ENCODE data around the gene EID3.
"Not testable (repeated sequence)": the region's sequence is repeated elsewhere in the genome, so short reads cannot be mapped to it uniquely, and the experiment has no call there.

Gene EID3

DNA sequence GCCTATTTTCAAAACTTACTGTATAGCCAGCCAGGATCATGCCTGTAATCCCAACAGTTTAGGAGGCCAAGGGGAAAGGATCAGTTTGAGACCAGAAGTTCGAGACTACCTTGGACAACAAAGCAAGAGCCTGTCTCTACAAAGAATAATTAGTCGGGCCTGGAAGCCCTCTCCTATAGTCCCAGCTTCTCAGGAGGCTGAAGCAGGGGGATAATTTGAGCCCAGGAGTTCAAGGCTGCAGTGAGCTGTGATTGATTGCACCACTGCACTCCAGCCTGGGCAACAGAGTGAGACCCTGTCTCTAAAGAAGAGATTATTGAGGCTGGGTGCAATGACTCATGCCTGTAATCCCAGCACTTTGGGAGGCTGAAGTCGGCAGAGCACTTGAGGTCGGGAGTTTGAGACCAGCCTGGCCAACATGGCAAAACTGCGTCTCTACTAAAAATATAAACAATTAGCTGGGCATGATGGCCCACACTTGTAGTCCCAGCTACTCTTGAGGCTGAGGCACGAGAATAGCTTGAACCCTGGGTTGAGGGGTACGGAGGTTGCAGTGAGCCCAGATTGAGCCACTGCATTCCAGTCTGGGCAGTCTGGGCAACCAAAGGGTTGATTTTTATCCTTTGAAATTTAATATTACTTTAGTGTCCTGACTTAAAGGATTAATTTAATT is 14.1 kb downstream of the EID3 start:
- Histone ChIP-seq H3K9ac (ENCODE audit: low read length) (no peak overlapping the region), H3K9me3 (ENCODE audit: control insufficient read depth, low read depth, low read length) (no peaks in the 10 kb centered on the region), H3K27ac (ENCODE audit: low read length) (no peak overlapping the region), H3K4me1 (ENCODE audit: control insufficient read depth, low read depth, low read length) (no peaks in the 10 kb centered on the region), H3K4me3 (ENCODE audit: low read length) (no peak overlapping the region), H3K27me3 (ENCODE audit: control insufficient read depth, insufficient read depth, low read length) (no peaks in the 10 kb centered on the region), H3K36me3 (ENCODE audit: control insufficient read depth, low read depth, low read length) (peaks cover 92% of the 10 kb centered on the region)

DNA sequence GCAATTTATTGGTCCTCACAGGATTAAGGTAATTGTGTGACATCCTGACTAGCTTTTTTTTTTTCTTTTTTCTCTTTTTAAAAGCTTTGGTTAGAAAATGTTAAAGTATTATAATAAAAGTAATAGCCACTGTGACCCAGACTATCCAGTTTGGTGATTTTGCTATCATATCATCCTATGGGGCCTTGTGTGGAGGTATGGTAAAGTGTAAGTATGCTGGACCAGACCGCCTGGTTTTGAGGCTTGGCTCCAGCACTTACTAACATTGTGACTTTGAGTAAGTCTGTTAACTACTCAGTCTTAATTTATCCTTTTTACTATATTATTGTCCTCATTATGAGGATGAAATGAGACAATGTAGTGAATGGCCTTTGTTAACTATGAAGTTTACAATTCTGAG is 15.5 kb downstream of the EID3 start:
- peaks cover 78% of the 10 kb centered on the region for H3K36me3 ChIP-seq (ENCODE audit: control insufficient read depth, low read depth, low read length)
- H3K27ac ChIP-seq (ENCODE audit: low read length) = no peak overlapping the region
- no peaks in the 10 kb centered on the region for H3K27me3 ChIP-seq (ENCODE audit: control insufficient read depth, insufficient read depth, low read length)
- H3K4me3 ChIP-seq (ENCODE audit: low read length) = no peak overlapping the region
- no peak overlapping the region for H3K9ac ChIP-seq (ENCODE audit: low read length)
- H3K4me1 ChIP-seq (ENCODE audit: control insufficient read depth, low read depth, low read length) = no peaks in the 10 kb centered on the region
- H3K9me3 ChIP-seq (ENCODE audit: control insufficient read depth, low read depth, low read length) = no peaks in the 10 kb centered on the region

DNA sequence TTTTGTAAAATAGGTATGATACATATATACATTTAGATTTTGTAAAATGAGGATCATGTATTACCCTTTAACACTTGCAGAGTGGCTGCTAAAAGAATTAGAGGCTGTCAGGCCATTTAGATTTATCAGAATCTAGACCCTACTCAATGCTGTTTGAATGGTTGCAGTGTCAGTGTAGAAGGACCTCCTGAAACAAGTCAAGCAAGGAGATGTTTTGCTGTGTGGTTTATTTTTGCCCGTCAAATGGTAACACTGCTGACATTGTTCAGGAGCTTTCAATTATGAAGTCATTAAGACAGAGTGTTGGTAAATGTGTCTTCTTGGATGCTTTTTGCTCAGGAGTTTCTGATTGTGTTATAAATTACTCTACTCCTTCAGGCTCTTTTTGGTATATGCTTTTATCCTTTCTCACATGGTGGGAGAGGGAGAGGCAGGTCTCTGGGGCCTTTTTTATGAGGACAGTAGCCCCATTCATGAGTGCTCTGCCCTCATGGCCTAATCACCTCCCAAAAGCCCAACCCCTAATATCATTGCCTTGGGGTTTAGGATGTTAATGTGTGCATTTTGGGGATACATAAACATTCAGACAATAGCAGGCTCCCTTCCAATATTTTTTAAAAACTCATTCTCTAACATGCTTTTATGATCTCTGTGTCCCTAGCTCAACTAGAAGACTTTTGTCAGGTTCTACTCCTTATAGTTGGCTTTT is 16.5 kb downstream of the EID3 start:
- Histone ChIP-seq H3K36me3 (ENCODE audit: control insufficient read depth, low read depth, low read length) (peaks cover 76% of the 10 kb centered on the region), H3K27me3 (ENCODE audit: control insufficient read depth, insufficient read depth, low read length) (no peaks in the 10 kb centered on the region), H3K9me3 (ENCODE audit: control insufficient read depth, low read depth, low read length) (no peaks in the 10 kb centered on the region), H3K4me3 (ENCODE audit: low read length) (no peak overlapping the region), H3K9ac (ENCODE audit: low read length) (no peak overlapping the region), H3K27ac (ENCODE audit: low read length) (no peak overlapping the region), H3K4me1 (ENCODE audit: control insufficient read depth, low read depth, low read length) (no peaks in the 10 kb centered on the region)

DNA sequence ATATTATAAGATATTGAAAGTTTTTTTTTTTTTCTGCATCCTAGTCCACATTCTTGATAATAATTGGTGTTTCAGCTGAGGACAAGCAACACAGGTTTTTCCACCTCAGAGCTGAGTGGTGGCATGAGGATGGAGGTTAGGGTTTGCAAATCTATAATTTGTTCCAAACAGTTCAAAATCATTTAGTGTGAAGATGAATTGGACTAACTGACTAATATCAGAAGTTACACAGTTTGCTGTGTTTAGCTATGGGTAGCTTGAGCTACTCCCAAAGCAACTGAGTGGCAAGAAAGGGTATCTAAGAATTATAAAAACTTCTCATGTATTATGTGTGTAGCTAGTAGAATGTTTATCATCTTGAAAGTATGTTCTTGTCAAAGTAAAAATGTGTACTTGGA is 17.1 kb downstream of the EID3 start:
- Histone ChIP-seq H3K36me3 (ENCODE audit: control insufficient read depth, low read depth, low read length) (peaks cover 76% of the 10 kb centered on the region), H3K9me3 (ENCODE audit: control insufficient read depth, low read depth, low read length) (no peaks in the 10 kb centered on the region)

DNA sequence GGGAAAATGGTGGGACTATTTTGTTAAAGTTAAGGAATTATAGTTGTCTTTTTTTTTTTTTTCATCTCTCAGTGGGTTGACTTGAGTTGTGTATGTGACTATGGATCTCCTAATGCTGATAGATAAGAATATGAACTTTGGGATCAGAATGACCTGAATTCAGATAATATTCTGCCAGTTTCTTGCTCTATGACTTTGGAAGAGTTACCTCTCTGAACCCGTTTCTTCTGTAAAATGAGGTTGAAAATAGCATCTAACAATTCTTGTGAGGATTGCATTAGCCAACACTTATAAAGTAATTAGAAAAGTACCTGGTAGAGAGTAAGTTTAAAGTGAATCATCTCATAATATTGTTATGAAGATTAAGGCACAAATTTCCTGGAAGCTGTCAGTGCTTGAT is 18.4 kb downstream of the EID3 start:
- H3K9me3 ChIP-seq (ENCODE audit: control insufficient read depth, low read depth, low read length) = no peaks in the 10 kb centered on the region
- H3K36me3 ChIP-seq (ENCODE audit: control insufficient read depth, low read depth, low read length) = peaks cover 80% of the 10 kb centered on the region
- no peaks in the 10 kb centered on the region for H3K27me3 ChIP-seq (ENCODE audit: control insufficient read depth, insufficient read depth, low read length)
- no peaks in the 10 kb centered on the region for H3K4me1 ChIP-seq (ENCODE audit: control insufficient read depth, low read depth, low read length)
- H3K27ac ChIP-seq (ENCODE audit: low read length) = no peak overlapping the region
- H3K9ac ChIP-seq (ENCODE audit: low read length) = no peak overlapping the region
- H3K4me3 ChIP-seq (ENCODE audit: low read length) = no peak overlapping the region

More for the DNA sequence above, 17.1 kb downstream of the EID3 start:
- Histone ChIP-seq H3K4me1 (ENCODE audit: control insufficient read depth, low read depth, low read length) (no peaks in the 10 kb centered on the region), H3K9ac (ENCODE audit: low read length) (no peak overlapping the region), H3K27me3 (ENCODE audit: control insufficient read depth, insufficient read depth, low read length) (no peaks in the 10 kb centered on the region), H3K4me3 (ENCODE audit: low read length) (no peak overlapping the region), H3K27ac (ENCODE audit: low read length) (no peak overlapping the region)

GRCh38 chr12:104322533-104322932 is 19.0 kb downstream of the EID3 start:
- not testable (repeated sequence) for H3K9me3 ChIP-seq (ENCODE audit: control insufficient read depth, low read depth, low read length); H3K9ac ChIP-seq (ENCODE audit: low read length); H3K27me3 ChIP-seq (ENCODE audit: control insufficient read depth, insufficient read depth, low read length); H3K4me3 ChIP-seq (ENCODE audit: low read length); H3K4me1 ChIP-seq (ENCODE audit: control insufficient read depth, low read depth, low read length); H3K27ac ChIP-seq (ENCODE audit: low read length)
- peaks cover 80% of the 10 kb centered on the region for H3K36me3 ChIP-seq (ENCODE audit: control insufficient read depth, low read depth, low read length)

- Histone ChIP-seq H3K27me3 (ENCODE audit: control insufficient read depth, insufficient read depth, low read length) (no peaks in the 10 kb centered on the region), H3K4me3 (ENCODE audit: low read length) (no peak overlapping the region), H3K9me3 (ENCODE audit: control insufficient read depth, low read depth, low read length) (no peaks in the 10 kb centered on the region), H3K36me3 (ENCODE audit: control insufficient read depth, low read depth, low read length) (peaks cover 77% of the 10 kb centered on the region), H3K27ac (ENCODE audit: low read length) (no peak overlapping the region), H3K9ac (ENCODE audit: low read length) (no peak overlapping the region), H3K4me1 (ENCODE audit: control insufficient read depth, low read depth, low read length) (no peaks in the 10 kb centered on the region)
These were observed 20.4 kb downstream of the EID3 start for GRCh38 chr12:104323899-104324298.

GRCh38 chr12:104328278-104328677 is 24.7 kb downstream of the EID3 start:
- H3K9ac ChIP-seq (ENCODE audit: low read length); H3K4me1 ChIP-seq (ENCODE audit: control insufficient read depth, low read depth, low read length); H3K27ac ChIP-seq (ENCODE audit: low read length); H3K27me3 ChIP-seq (ENCODE audit: control insufficient read depth, insufficient read depth, low read length); H3K9me3 ChIP-seq (ENCODE audit: control insufficient read depth, low read depth, low read length); H3K4me3 ChIP-seq (ENCODE audit: low read length): not testable (repeated sequence)
- peaks cover 62% of the 10 kb centered on the region for H3K36me3 ChIP-seq (ENCODE audit: control insufficient read depth, low read depth, low read length)

GRCh38 chr12:104328790-104329189 is 25.3 kb downstream of the EID3 start:
- H3K4me1 ChIP-seq (ENCODE audit: control insufficient read depth, low read depth, low read length) = no peaks in the 10 kb centered on the region
- H3K36me3 ChIP-seq (ENCODE audit: control insufficient read depth, low read depth, low read length) = peaks cover 66% of the 10 kb centered on the region
- no peak overlapping the region for H3K9ac ChIP-seq (ENCODE audit: low read length)
- no peak overlapping the region for H3K4me3 ChIP-seq (ENCODE audit: low read length)
- H3K9me3 ChIP-seq (ENCODE audit: control insufficient read depth, low read depth, low read length) = no peaks in the 10 kb centered on the region
- H3K27ac ChIP-seq (ENCODE audit: low read length) = no peak overlapping the region
- H3K27me3 ChIP-seq (ENCODE audit: control insufficient read depth, insufficient read depth, low read length) = no peaks in the 10 kb centered on the region

- Histone ChIP-seq H3K4me1 (ENCODE audit: control insufficient read depth, low read depth, low read length) (no peaks in the 10 kb centered on the region), H3K27me3 (ENCODE audit: control insufficient read depth, insufficient read depth, low read length) (no peaks in the 10 kb centered on the region), H3K9me3 (ENCODE audit: control insufficient read depth, low read depth, low read length) (no peaks in the 10 kb centered on the region), H3K36me3 (ENCODE audit: control insufficient read depth, low read depth, low read length) (peaks cover 73% of the 10 kb centered on the region), H3K27ac (ENCODE audit: low read length) (no peak overlapping the region), H3K4me3 (ENCODE audit: low read length) (no peak overlapping the region), H3K9ac (ENCODE audit: low read length) (no peak overlapping the region)
These were observed 26.4 kb downstream of the EID3 start for GRCh38 chr12:104329707-104330532.

- Histone ChIP-seq H3K9me3 (ENCODE audit: control insufficient read depth, low read depth, low read length) (no peaks in the 10 kb centered on the region), H3K4me1 (ENCODE audit: control insufficient read depth, low read depth, low read length) (no peaks in the 10 kb centered on the region), H3K27me3 (ENCODE audit: control insufficient read depth, insufficient read depth, low read length) (no peaks in the 10 kb centered on the region), H3K27ac (ENCODE audit: low read length) (no peak overlapping the region), H3K4me3 (ENCODE audit: low read length) (no peak overlapping the region), H3K9ac (ENCODE audit: low read length) (no peak overlapping the region), H3K36me3 (ENCODE audit: control insufficient read depth, low read depth, low read length) (peaks cover 73% of the 10 kb centered on the region)
These were observed 27.8 kb downstream of the EID3 start for GRCh38 chr12:104331376-104331775.
